ENCODE measurements around the gene VAV1. TPM values are rescaled to one million over a fixed set of nuclear protein-coding genes. Genes with fewer than 3 reads are reported as not detected.
A peak's percentile ranks its signal among the peaks of the same experiment; 100 is the strongest.

VAV1 gene
- total RNA-seq, 2 experiments from 2014 or later = 73.4 to 90.8 TPM

DNA sequence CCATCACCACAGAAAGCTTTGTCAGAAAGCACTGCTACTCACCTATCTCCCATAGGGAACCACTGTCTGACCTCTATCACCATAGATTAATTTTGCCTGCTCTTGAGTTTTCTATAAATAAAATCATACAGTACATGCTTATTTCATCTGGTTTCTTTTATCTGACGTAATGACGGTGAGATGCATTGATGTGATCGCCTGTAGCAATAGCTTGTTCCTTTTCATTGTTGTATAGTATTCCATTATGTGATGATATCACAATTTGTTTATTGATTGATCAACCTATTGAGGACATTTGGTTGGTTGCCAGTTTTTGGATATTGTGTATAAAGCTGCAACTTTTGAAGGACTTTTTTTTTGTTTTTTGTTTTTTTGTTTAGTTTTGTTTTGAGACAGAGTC, 63.0 kb downstream of the VAV1 start:
- CTCF ChIA-PET = interaction anchor here (1.2 kb wide), 1 partner anchor 63 kb away, joined by 5 read pairs; the partner anchor contains the start of gene VAV1
- Mint-ChIP-seq H3K36me3 (ENCODE audit: low read depth) (peaks cover 52% of the 10 kb centered on the region), H3K4me3 (no peak overlapping the region), H3K4me1 (peaks cover 24% of the 10 kb centered on the region), H3K27ac (no peak overlapping the region), H3K9me3 (ENCODE audit: low read depth) (no peaks in the 10 kb centered on the region), H3K27me3 (no peaks in the 10 kb centered on the region)
- intact Hi-C loops (cut with DNase I, micrococcal nuclease) = no loop called here
- ATAC-seq (no peak), DNase-seq (no peak)
- POLR2A ChIA-PET = no interaction called here

DNA sequence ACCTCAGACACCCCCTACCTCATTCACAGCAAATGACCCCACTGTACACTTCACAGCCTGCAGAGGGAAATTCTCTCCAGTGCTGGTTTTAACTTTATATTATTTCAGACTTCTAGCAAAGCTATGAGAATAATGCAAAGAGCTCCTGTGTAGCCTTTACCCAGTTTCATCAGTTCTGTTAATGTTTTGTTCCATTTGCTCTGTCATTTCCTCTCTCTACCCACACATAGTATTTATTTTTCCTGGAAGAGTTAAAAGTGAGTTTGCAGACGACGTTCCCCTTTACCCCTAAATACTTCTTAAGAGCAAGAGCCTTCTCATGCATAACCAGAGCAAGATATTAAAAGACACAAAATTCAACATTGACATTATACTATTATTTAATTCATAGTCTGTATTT, 65.0 kb downstream of the VAV1 start:
- CTCF ChIA-PET = interaction anchor here (0.7 kb wide), 1 partner anchor 22 kb away, joined by 3 read pairs; no protein-coding TSS in a partner anchor
- Mint-ChIP-seq H3K27me3 (no peaks in the 10 kb centered on the region), H3K4me3 (no peak overlapping the region), H3K36me3 (ENCODE audit: low read depth) (peaks cover 52% of the 10 kb centered on the region), H3K4me1 (peaks cover 24% of the 10 kb centered on the region), H3K27ac (peak overlapping the region; percentile 84), H3K9me3 (ENCODE audit: low read depth) (no peaks in the 10 kb centered on the region)
- intact Hi-C loops (cut with DNase I, micrococcal nuclease) = no loop called here
- POLR2A ChIA-PET = no interaction called here
- no peak for DNase-seq
- ATAC-seq = peak; percentile 55

DNA sequence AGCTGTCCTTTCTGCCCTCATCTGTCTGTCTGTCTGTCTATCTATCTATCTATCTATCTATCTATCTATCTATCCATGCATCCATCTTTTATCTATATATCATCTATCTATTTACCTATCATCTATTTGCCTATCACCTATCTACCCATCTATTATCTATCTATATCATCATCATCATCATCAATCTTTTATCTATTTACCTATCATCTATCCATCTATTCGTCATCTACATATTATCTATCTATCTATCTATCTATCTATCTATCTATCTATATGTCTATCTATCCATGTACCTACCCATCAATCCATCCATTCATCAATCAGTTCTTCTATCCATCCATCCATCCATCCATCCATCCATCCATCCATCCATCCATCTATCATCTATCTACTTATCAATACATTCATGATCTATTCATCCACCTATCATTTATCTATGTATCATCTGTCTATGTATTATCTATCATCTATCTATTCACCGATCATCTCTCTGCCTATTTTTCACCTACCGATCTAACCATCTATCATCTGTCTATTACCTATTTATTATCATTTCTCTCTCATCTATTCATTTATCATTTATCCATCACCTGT, 65.7 kb downstream of the VAV1 start:
- Mint-ChIP-seq H3K4me1 (peaks cover 24% of the 10 kb centered on the region), H3K4me3 (no peak overlapping the region), H3K36me3 (ENCODE audit: low read depth) (peaks cover 48% of the 10 kb centered on the region), H3K9me3 (ENCODE audit: low read depth) (no peaks in the 10 kb centered on the region), H3K27me3 (no peaks in the 10 kb centered on the region), H3K27ac (peak overlapping the region; percentile 75)
- ATAC-seq (no peak), DNase-seq (no peak)
- CTCF ChIA-PET = interaction anchor here (0.7 kb wide), 1 partner anchor 22 kb away, joined by 3 read pairs; no protein-coding TSS in a partner anchor
- POLR2A ChIA-PET = no interaction called here
- intact Hi-C loops (cut with DNase I, micrococcal nuclease) = no loop called here

DNA sequence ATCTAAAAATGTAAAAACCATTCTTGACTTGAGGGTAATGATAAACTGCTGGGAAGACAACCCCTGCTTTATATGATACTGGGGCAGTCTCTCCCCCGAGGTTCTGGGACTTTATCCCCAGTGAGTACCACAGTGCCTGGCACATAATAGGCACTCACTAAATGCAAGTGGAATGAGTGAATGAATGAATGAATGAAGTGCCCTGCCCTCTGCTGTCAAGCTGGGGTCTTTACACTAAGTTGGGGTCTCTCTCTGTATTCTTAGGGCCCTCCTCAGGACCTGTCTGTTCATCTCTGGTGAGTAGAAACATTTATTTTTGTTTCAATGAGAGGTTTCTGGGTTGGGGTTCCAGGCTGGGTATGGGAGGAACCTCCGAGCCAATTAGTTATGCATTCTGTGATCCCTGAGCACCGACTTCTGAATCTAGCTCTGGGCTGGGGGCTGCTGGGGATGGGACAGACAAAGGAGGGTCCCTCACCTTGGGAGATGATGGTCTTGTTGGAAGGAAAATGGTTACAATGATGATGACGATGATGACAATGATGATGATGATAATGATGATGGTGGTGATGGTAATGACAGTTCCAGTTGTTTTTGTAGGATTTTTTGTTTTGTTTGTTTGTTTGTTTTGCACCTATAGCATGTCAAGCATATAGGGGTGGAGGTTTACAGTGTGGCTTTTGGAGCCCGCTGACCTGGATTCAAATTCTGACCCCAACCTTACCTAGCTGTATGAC, 70.5 kb downstream of the VAV1 start:
- Mint-ChIP-seq H3K4me1 (peaks cover 4% of the 10 kb centered on the region), H3K27me3 (no peaks in the 10 kb centered on the region), H3K27ac (no peak overlapping the region), H3K4me3 (no peak overlapping the region), H3K9me3 (ENCODE audit: low read depth) (no peaks in the 10 kb centered on the region), H3K36me3 (ENCODE audit: low read depth) (peaks cover 36% of the 10 kb centered on the region)
- intact Hi-C loops (cut with DNase I, micrococcal nuclease) = no loop called here
- ChIA-PET CTCF (interaction anchor here (0.6 to 2.1 kb wide), 3 partner anchors 9 to 325 kb away, joined by 3 to 5 read pairs (median 4); no protein-coding TSS in a partner anchor), POLR2A (interaction anchor here (0.6 kb wide), 1 partner anchor 41 kb away, joined by 6 read pairs; no protein-coding TSS in a partner anchor)
- ATAC-seq (no peak), DNase-seq (no peak)

DNA sequence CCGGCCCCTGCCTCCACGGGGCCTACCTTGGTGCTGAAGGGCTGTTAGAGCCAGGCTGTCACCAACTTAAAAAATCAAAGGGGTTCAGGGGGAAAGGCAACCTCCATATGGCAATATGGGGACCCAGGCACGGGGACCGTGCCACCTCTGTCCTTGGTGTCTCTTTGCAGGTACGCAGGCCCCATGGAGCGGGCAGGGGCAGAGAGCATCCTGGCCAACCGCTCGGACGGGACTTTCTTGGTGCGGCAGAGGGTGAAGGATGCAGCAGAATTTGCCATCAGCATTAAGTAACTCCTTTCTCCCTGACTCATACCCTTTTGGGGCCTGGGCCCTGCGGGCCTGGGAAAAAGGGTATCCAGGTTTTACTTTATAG, 75.3 kb downstream of the VAV1 start:
- POLR2A ChIA-PET = no interaction called here
- Mint-ChIP-seq H3K27me3 (no peaks in the 10 kb centered on the region), H3K27ac (no peak overlapping the region), H3K4me3 (no peak overlapping the region), H3K9me3 (ENCODE audit: low read depth) (no peaks in the 10 kb centered on the region), H3K36me3 (ENCODE audit: low read depth) (peaks cover 38% of the 10 kb centered on the region), H3K4me1 (no peaks in the 10 kb centered on the region)
- intact Hi-C loops (cut with DNase I, micrococcal nuclease) = no loop called here
- ATAC-seq (no peak), DNase-seq (no peak)
- CTCF ChIA-PET = interaction anchor here (0.6 kb wide), 1 partner anchor 347 kb away, joined by 3 read pairs; no protein-coding TSS in a partner anchor

DNA sequence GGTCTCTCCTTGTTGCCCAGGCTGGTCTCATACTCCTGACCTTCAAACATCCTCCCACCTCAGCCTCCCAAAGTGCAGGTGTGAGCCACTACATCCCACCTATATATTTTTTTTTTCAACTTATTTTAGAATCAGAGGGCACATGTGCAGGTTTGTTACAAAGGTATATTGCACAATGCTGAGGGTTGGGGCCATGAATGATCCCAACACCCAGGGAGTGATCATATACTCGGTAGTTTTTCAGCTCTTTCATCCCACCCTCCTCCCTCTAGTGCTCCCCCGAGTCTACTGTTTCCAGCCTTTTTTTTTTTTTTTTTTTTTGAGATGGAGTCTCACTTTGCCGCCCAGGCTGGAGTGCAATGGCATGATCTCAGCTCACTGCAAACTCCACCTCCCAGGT, 76.5 kb downstream of the VAV1 start:
- ATAC-seq (no peak), DNase-seq (no peak)
- Mint-ChIP-seq H3K9me3 (ENCODE audit: low read depth) (no peaks in the 10 kb centered on the region), H3K27ac (no peak overlapping the region), H3K27me3 (no peaks in the 10 kb centered on the region), H3K4me3 (no peak overlapping the region), H3K4me1 (no peaks in the 10 kb centered on the region), H3K36me3 (ENCODE audit: low read depth) (peaks cover 33% of the 10 kb centered on the region)
- ChIA-PET CTCF (interaction anchor here (0.7 kb wide), 1 partner anchor 95 kb away, joined by 3 read pairs; no protein-coding TSS in a partner anchor), POLR2A (interaction anchor here (0.6 to 1.0 kb wide), 2 partner anchors 37 to 179 kb away, joined by 3 read pairs; partner anchors contain the start of gene TNFSF14)
- intact Hi-C loops (cut with DNase I, micrococcal nuclease) = no loop called here

DNA sequence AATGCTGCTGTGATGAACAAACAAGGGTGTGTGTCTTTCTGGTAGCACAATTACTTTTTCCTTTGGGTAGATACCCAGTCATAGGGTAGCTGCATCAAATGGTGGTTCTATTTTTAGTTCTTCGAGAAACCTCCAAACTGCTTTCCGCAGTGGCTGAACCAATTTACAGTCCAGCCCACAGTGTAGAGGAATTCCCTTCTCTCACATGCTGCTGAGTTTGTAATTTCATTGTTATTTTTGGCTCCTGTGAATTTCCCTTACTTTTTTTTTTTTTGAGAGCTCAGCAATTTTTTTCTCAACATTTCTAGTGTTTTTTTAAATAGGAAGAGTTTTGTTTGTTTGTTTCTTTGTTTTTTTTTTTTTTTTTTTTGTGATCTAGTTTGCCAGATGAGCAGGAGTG, 77.4 kb downstream of the VAV1 start:
- Mint-ChIP-seq H3K27me3 (no peaks in the 10 kb centered on the region), H3K9me3 (ENCODE audit: low read depth) (no peaks in the 10 kb centered on the region), H3K36me3 (ENCODE audit: low read depth) (peaks cover 34% of the 10 kb centered on the region), H3K4me1 (no peaks in the 10 kb centered on the region), H3K27ac (no peak overlapping the region), H3K4me3 (no peak overlapping the region)
- POLR2A ChIA-PET = interaction anchor here (1.0 kb wide), 1 partner anchor 36 kb away, joined by 3 read pairs; no protein-coding TSS in a partner anchor
- intact Hi-C loops (cut with DNase I, micrococcal nuclease) = no loop called here
- ATAC-seq (no peak), DNase-seq (no peak)
- CTCF ChIA-PET = interaction anchor here (0.6 kb wide), 1 partner anchor 569 kb away, joined by 3 read pairs; no protein-coding TSS in a partner anchor

DNA sequence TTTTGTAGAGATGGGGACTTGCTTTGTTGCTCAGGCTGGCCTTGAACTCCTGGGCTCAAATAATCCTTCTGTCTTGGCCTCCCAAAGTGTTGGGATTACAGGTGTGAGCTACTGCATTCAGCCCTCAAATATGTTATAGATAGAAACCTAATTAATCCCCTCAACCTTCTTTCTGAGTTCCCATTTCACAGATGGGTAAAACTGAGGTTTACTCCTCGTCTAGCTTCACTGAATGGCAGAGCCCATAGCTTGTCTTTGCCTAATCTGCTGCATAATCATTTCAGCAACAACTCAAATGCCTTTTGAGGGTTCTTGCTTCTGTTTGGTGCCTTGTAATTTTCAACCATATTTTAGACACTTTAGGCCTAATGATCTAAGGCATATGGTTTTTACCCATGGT, 78.9 kb downstream of the VAV1 start:
- POLR2A ChIA-PET = no interaction called here
- no peak for ATAC-seq
- CTCF ChIA-PET = interaction anchor here (0.8 to 1.1 kb wide), 2 partner anchors 9 kb away, joined by 4 to 5 read pairs; no protein-coding TSS in a partner anchor
- Mint-ChIP-seq H3K36me3 (ENCODE audit: low read depth) (peaks cover 44% of the 10 kb centered on the region), H3K27me3 (no peaks in the 10 kb centered on the region), H3K9me3 (ENCODE audit: low read depth) (no peaks in the 10 kb centered on the region), H3K4me3 (no peak overlapping the region), H3K4me1 (no peaks in the 10 kb centered on the region), H3K27ac (no peak overlapping the region)
- no peak for DNase-seq
- intact Hi-C loops (cut with DNase I, micrococcal nuclease) = no loop called here

DNA sequence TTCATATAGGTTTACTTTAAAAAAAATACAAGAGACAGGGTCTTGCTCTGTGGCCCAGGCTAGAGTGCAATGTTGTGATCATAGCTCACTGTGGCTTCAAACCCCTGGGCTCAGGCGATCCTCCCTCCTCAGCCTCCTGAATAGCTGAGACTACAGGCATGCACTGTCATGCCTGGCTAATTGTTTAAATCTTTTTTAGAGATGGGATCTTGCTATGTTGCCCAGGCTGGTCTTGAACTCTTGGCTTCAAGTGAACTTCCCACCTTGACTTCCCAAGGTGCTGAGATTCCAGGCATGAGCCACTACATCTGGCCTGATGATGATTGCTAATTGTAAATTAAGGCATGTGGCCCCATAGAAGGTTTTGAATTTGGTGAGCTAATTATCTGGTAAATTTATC, 79.5 kb downstream of the VAV1 start:
- H3K27ac Mint-ChIP-seq = no peak overlapping the region

DNA sequence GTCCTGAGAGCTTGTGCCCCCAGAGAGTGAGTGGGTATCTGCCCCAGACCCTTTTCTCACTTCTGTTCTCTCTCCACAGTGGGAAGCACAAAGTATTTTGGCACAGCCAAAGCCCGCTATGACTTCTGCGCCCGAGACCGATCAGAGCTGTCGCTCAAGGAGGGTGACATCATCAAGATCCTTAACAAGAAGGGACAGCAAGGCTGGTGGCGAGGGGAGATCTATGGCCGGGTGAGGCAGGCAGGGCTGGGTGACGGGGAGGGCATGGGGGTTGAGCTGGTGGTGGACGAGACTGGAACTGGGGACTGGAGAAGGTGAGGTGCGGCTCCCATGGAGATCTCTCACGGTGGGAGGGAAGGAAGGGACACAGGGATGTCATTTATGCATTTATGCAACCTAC, 81.4 kb downstream of the VAV1 start:
- POLR2A ChIA-PET = no interaction called here

More for the DNA sequence above, 79.5 kb downstream of the VAV1 start:
- no peak overlapping the region for H3K4me3 Mint-ChIP-seq
- ATAC-seq (no peak), DNase-seq (no peak)
- peaks cover 47% of the 10 kb centered on the region for H3K36me3 Mint-ChIP-seq (ENCODE audit: low read depth)
- CTCF ChIA-PET = interaction anchor here (0.8 to 1.1 kb wide), 2 partner anchors 8 to 10 kb away, joined by 4 to 5 read pairs; no protein-coding TSS in a partner anchor
- intact Hi-C loops (cut with DNase I, micrococcal nuclease) = no loop called here
- no peaks in the 10 kb centered on the region for H3K27me3 Mint-ChIP-seq
- no peaks in the 10 kb centered on the region for H3K4me1 Mint-ChIP-seq
- POLR2A ChIA-PET = no interaction called here
- no peaks in the 10 kb centered on the region for H3K9me3 Mint-ChIP-seq (ENCODE audit: low read depth)

DNA sequence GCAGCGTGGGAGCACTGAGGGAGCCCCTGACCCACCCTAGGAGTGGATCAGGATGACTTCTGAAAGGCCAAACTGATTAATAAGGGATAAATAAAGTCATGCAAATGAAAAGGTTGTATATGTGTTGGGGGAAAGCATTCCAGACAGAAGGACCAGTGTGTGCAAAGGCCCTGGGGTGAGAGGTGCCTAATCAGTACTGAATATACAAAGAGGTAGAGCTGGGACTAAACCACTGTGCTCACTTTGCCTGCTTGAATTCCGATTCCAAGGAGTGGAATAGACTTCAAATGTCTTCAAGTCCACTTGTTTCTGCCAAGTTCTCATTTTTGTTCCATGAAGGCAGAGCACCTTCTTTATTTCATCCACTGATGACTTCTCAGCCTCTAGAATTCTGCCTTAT, 82.2 kb downstream of the VAV1 start:
- ChIA-PET CTCF (no interaction called here), POLR2A (interaction anchor here (0.6 kb wide), 1 partner anchor 34 kb away, joined by 3 read pairs; no protein-coding TSS in a partner anchor)
- Mint-ChIP-seq H3K27ac (no peak overlapping the region), H3K9me3 (ENCODE audit: low read depth) (no peaks in the 10 kb centered on the region), H3K36me3 (ENCODE audit: low read depth) (peaks cover 41% of the 10 kb centered on the region), H3K4me1 (no peaks in the 10 kb centered on the region), H3K27me3 (no peaks in the 10 kb centered on the region), H3K4me3 (no peak overlapping the region)
- intact Hi-C loops (cut with DNase I, micrococcal nuclease) = no loop called here
- no peak for ATAC-seq
- no peak for DNase-seq

More for the DNA sequence above, 81.4 kb downstream of the VAV1 start:
- ATAC-seq (no peak), DNase-seq (no peak)
- Mint-ChIP-seq H3K27me3 (no peaks in the 10 kb centered on the region), H3K4me3 (no peak overlapping the region), H3K36me3 (ENCODE audit: low read depth) (peaks cover 46% of the 10 kb centered on the region), H3K4me1 (no peaks in the 10 kb centered on the region), H3K9me3 (ENCODE audit: low read depth) (no peaks in the 10 kb centered on the region), H3K27ac (peak overlapping the region; percentile 64)
- intact Hi-C loops (cut with DNase I, micrococcal nuclease) = no loop called here
- CTCF ChIA-PET = interaction anchor here (0.8 kb wide), 1 partner anchor 40 kb away, joined by 3 read pairs; no protein-coding TSS in a partner anchor

Data from activated CD4-positive, alpha-beta T cell treated with anti-CD3 and anti-CD28 coated beads for 36 hours (primary cell).